NCI-H446 (cell line): ENCODE results near the gene FANCC.
A peak's percentile ranks its signal among the peaks of the same experiment; 100 is the strongest.

Experiments used
- DNase-seq, 2 experiments: peaks; one replicate each; lab custom pipeline; 2025; lab: John Stamatoyannopoulos, UW

FANCC gene

DNA sequence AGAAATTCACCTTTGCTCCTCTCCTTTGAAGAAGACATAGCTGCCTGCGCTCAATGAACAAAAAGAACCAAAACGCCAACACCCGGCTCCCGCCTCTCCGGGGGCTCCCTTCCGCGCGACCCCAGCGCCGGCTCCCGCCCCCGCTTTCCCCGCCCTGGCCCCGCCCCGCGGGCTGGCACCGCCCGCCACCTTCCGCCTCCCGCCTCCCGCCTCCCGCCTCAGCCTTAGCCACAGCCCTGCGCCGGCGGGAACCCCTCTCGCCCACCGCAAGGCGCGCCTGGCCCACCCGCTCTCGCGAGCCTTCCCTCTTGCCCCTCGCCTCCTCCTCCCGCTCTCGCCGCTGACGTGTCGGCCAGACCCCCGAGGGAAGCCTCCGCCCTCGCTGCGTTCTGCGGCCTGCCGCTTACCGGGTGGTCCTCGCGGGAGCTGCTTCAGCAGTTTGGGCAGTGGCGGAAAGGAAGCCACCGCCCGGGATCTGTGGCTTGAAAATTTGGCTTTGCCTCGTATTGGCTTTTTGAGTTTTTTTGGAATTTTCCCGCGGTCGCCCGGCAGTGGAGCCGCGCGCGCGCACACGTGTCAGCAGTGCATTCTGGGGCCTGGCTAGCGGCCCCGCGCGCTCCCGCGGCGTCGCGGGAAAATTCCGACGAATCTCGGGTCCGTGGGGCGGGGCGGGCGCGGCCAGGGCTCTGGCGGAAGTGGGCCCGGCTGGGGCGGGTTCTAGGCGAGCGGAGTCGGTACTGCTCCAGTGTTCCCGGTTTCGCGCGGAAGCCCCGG lies at the start of gene FANCC:
FANCC (minus strand) TSS at position 591 of the 774 bp plus-strand sequence. CDS start 68,418 bp downstream, outside the sequence.
- DNase-seq, result peak; percentile 83

DNA sequence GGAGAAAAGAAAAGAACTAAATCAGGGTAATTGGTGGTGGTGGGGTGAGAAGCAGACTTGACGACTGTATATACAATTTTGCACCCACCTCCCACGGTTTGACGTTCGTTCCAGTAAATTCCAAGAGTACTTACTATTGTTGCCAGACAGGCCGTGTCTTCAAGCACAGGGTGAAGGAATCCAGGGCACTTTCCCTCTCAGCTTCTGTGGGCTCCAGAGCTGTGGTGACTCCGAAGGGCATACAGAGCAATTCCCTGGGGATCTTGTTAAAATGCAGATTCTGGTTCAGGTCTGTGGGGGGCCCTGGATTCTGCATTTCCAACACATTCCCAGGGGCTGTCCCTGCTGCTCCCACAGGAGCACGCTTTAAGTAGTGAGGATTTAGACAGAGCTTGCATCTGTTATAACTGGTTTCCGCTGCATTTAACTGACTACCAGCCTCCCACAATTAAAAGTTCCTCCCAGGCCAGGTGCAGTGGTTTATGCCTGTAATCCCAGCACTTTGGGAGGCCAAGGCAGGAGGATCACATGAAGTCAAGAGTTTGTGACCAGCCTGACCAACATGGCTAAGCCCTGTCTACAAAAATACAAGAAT lies 49.3 kb upstream of the FANCC start:
- no peak for DNase-seq

DNA sequence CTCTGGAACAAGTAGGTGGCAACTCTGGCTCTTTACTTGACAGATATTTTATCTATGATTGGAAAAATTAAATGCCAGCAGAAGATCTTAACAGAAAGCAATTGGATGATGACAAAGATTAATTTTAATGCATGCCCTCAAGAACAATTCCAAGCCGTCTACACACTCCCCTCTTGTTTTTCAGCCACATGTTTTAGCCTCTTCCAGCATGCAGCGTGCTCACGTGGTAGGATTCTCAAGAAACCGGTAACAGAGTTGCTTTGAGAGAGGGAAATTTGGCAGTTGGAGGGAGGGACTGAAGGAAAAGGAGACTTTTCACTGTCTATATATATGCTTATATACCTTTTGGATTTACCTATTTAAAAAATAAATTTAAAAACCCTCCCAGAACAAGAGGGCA lies 48.3 kb upstream of the FANCC start:
- no peak for DNase-seq

DNA sequence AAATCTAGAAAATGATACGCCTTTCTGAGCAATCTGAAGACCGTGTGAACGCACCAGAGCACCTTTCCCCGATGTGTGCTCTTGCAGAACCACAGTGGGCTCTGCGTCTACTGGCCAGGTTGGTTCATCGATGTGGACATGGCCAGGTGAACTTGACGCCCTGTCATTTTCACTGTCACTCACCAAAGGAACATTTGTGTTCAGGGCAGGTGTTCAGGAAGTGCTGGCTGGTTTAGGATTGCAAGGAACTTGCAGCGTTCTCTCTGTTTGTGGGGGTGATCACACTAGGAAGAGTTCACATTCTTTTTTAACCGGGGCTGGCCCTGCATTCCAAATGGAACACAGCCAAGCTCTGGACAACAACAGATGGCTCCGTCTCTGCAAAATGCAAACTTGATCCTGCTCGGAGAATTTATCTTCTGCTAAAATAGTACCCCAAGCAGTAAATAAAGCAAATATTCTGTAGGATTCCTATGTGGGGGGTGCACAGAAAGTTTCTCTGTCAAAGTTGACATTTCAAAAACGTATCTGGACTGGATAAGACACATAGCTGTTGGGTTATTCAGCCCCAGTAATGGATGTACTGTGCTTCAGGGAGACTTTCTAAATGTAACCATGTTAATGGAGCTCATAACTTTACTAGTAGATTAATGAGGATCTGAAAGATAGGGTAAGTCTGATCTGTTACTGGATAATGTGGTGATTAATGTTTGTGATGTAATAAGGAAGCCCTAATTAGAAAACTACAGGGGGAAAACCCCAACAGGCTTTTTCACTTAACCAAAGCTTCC lies 45.7 kb upstream of the FANCC start:
- peak in 1 of 2 experiments; percentile 38 for DNase-seq

- no peak for DNase-seq
Observed at GRCh38 chr9:95360866-95361265, 43.4 kb upstream of the FANCC start.

- DNase-seq, result no peak
Observed at GRCh38 chr9:95357316-95357715, 39.8 kb upstream of the FANCC start.

DNA sequence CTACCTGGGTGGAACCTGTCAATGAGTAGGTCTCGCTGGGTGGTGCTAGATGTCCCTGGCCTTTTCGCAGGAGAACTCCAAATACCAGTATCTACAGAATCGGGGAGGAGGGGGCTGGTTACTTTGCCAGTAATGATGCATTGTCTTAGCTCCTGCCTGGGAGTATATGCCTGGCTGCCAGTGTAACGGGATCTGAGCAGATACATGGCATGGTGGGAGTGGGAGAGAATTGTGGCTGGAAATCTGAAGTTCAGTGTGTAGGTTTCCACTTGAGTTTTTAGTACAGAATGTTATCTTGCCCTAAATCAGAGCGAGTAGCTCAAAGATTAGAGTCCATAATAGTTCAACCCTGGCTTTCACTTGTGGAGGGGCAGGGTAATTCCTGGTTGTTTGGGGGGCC lies 38.0 kb upstream of the FANCC start:
- no peak for DNase-seq

DNA sequence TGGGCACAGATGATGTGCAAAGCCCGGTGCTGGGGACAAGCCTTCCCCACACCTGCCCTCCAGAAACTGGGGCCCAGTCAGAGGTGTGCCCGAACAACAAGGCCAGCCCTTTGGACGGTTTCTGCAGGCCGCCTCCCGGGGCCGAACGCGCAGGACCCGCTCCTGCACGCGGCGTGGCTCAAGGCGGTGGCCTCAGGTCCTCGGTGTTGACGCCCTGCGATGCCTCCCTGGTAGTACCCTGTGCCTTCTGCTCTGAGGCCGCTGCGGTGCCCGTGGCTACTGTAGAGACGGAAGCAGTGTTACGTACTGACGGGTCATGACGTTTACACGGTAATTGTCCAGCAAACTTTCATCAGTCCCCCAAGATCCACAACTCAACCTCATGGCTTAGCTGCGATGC lies 33.5 kb upstream of the FANCC start:
- DNase-seq, result no peak

- no peak for DNase-seq
Observed at GRCh38 chr9:95350266-95350665, 32.8 kb upstream of the FANCC start.

DNA sequence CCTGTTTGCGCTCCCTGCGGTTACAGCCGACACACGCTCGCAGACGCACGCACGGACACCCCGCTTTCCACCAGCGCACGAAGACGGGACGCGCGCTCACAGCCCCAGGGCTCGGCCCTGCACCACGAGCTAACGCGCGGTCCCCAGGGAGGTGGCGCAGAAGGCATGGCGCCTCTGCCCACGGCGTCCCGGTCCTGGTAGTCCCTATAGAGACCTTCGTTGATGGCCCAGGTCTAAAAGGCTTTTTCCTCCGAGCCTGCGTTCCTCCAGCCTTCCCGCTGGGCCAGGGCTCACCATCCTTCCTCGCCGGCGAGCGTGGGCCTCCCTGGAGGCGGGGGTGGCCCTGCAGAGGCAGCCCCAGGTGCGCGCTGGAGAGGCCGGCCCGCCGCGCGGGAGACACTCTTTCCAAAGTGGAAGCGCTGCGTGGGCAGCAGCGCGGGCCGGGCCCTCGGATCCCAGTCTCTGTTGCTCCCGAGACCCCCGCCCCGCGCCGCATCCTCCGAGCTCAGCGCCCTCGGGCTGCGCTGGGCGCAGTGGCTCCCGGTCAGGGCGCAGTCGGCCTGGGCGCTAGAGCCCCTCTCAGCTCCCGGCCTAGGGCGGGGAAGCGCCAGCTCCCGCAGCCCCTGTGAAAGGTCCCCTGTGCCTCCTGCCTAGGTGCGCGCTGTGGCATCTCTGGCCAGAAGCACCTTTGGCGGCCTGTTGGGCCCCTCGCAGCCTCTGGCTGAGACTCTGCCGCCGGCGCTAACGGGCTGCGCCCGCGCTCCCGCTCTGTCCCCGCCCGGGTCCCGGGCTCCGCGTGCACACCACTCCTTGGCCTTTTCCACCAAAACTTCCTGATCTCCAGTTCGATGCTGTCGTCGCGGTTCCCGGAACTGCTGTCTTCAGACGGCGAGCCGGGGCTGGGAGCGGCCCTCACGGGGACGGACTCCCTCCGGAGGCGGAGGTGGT lies 31.9 kb upstream of the FANCC start:
- DNase-seq, result no peak

- no peak for DNase-seq
Observed at GRCh38 chr9:95346021-95346420, 28.5 kb upstream of the FANCC start.

- DNase-seq, result no peak
Observed at GRCh38 chr9:95344735-95345325, 27.3 kb upstream of the FANCC start.

GRCh38 chr9:95343725-95344287 lies 26.3 kb upstream of the FANCC start:
- DNase-seq, result no peak

DNA sequence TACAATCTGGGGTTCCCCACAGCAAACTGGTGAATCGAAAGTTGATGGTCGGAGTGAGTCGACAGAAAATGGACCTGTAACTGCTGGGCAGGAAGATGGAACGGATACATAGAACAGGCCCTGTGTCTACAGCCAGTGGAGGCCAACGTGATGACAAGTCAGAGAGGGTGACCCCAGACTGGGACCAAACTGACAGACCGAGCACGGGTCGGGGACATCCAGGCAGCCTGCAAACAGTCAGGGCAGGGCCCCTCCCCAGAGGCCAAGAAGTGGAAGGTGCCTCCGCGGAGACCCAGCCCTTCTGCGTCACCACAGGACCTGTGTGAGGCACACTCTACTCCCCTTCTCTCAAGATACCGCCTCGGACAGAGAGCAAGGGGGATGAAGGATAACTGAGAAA lies 25.1 kb upstream of the FANCC start:
- DNase-seq, result no peak

DNA sequence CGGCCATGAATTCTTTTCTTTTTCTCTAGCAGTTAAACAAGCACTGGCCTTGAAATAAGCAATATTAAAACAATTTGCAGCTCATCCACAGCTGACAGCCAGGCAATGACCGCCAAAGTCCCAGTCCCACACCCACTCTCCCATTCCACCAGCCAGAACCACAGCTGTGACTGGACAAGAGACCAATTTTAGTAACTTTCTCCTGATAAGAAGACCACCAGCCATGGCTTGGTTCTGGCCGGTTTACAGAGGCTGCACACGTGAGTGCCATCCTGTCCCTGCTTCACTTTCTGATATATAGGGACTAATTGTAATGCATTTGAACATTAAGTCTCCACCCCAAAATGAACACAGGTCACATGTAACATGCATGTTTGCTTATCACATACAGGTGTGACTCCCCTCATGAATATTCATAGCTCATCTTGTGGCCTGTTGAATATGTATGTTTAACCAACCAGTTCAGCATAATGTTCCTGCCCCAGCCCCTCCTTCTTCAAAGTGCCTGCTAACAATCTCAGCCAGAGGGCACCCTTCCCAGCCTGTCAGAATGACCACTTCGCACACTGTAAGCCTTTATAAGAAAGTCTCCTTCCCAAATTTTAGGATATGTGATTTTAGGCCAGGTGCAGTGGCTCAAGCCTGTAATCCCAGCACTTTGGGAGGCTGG lies 23.9 kb upstream of the FANCC start:
- DNase-seq, result no peak

- DNase-seq, result no peak
Observed at GRCh38 chr9:95338243-95338642, 20.7 kb upstream of the FANCC start.

DNA sequence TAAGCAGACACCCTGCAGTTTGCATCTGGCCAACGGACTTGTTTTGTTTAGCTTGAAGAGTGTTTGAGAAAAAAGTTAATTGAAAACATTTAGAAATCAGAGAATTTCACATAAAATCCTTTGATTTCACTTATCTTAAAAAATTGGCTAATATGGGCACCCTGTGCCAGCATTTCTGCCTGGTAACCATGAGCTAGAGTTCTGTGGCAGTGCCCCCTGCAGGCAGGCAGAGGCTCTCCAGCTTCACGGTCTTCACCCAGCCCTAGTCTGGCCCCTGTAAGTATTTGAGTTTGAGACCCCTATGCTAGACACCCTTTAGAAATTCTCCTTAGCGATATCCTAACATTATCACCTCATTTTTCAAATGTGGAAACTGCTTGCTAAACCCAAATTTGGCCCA lies 18.8 kb upstream of the FANCC start:
- DNase-seq, result no peak

DNA sequence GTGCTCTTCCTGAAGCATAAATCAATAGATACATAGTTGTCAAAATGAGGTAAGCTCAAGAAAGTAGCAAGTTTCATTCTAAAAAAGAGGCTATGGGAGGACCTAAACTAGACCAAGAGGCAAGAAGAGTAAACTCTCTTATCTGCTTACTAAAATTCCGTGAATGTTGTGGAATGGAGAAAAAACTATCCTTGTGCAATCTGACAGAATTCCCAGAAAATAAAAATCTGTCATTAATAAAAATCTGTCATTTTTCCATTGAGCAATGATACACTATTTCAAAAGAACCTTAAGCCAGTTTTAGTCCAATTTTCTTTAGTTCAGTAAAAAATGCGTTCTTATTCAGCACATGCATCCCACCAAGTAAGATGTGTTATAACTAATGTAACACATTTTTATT lies 15.9 kb upstream of the FANCC start:
- DNase-seq, result no peak

DNA sequence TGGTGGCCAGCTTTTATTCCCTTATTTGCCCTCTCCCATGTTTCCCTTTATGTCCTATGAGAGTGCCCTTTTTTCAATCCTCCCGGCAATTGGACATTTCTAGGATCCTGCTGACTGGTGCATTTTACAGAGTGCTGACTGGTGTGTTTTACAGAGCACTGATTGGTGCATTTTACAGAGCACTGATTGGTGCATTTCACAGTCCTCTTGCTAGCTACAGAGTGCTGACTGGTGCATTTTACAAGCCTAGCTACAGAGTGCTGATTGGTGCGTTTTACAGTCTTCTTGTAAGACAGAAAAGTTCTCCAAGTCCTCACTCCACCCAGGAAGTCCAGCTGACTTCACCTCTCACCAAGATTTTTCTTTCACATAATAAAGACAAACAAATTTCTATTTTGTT lies 15.4 kb upstream of the FANCC start:
- DNase-seq, result no peak

GRCh38 chr9:95330720-95331404 lies 13.4 kb upstream of the FANCC start:
- no peak for DNase-seq
